AG10803 (cell line): ENCODE results near the gene RBM43.

Experiments
- DNase-seq: peaks from one replicate; pipeline ENCODE4 v3.0.0; 2010; ENCODE audit warnings: low read depth
- H3K4me3 ChIP-seq: 2 replicates; pipeline ENCODE4 v1.5.1; 2011; ENCODE audit warnings: mild to moderate bottlenecking, low read length, control low read depth
- CTCF ChIP-seq: conservative IDR thresholded peaks from 2 replicates; pipeline ENCODE4 v1.5.1; 2011; ENCODE audit warnings: mild to moderate bottlenecking, low read length, control low read depth, inconsistent platforms

Gene RBM43

GRCh38 chr2:151260573-151261230 lies 961 bp downstream of the RBM43 start:
- peak; percentile 50 for DNase-seq

GRCh38 chr2:151258121-151258520 lies 3.5 kb downstream of the RBM43 start:
- no peak overlapping the region for H3K4me3 ChIP-seq

More at GRCh38 chr2:151260573-151261230, 961 bp downstream of the RBM43 start:
- TF ChIP-seq CTCF = no peak
- peak overlapping the region; percentile 89 for H3K4me3 ChIP-seq

GRCh38 chr2:151252646-151253045 lies 9.0 kb downstream of the RBM43 start:
- H3K4me3 ChIP-seq = no peak overlapping the region
- TF ChIP-seq CTCF = no peak

More at GRCh38 chr2:151258121-151258520, 3.5 kb downstream of the RBM43 start:
- no peak for TF ChIP-seq CTCF
- DNase-seq = peak; percentile 92

GRCh38 chr2:151251012-151251411 lies 10.7 kb downstream of the RBM43 start:
- DNase-seq = peak; percentile 92
- no peak for TF ChIP-seq CTCF
- no peak overlapping the region for H3K4me3 ChIP-seq

More at GRCh38 chr2:151252646-151253045, 9.0 kb downstream of the RBM43 start:
- DNase-seq = peak; percentile 40

- DNase-seq = no peak
- H3K4me3 ChIP-seq = no peak overlapping the region
- no peak for TF ChIP-seq CTCF
Observed at GRCh38 chr2:151247432-151247831, 14.2 kb downstream of the RBM43 start.

- TF ChIP-seq CTCF = no peak
- no peak overlapping the region for H3K4me3 ChIP-seq
- no peak for DNase-seq
Observed at GRCh38 chr2:151246152-151246551, 15.5 kb downstream of the RBM43 start.

DNA sequence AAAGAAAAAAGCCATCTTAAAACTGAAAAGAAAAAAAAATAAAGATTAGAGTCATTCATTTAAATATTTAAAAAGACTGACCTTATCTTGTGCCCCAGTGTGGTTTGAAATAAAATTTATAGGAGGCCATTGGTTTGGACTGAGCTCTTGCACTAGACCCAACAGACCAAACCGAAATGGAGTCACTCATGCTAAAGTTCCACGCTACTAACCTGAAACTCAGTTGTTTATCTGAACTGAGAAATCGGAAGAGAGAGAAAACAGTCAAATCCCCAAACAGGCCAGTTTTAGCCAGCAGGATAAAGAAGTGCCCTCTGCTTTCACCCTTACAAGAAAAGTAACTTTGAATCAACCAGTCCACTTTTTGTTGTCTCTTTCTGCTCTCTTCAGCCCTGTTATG lies 18.2 kb downstream of the RBM43 start:
- no peak for DNase-seq
- no peak overlapping the region for H3K4me3 ChIP-seq
- TF ChIP-seq CTCF = no peak
